K562 (cell line): Measurements from ENCODE around the gene STK33. TPM values are rescaled to one million over a fixed set of nuclear protein-coding genes. Genes with fewer than 3 reads are reported as not detected.

Experiments
- ATAC-seq: fragments of 200-7000 bp; cut with Tn5 transposase; 3 replicates; pipeline ENCODE4 v1.9.1; 2020; ENCODE audit warnings: moderate library complexity
- BruUV-seq: library from RNA; stranded (reverse); fragments of 400-500 nt; replicated peaks from 2 replicates; lab custom pipeline; 2021; lab: Mats Ljungman, UMichigan
- CTCF ChIA-PET: fragments of 300-600 bp; formaldehyde crosslinking; extraction: SDS; loops from one replicate; lab custom pipeline; 2021; ENCODE audit warnings: low intra/inter-chr PET ratio; lab: Yijun Ruan, JAX
- POLR2A ChIA-PET: fragments of 300-600, 350-650 bp; sonication (Branson Sonifier 250); formaldehyde crosslinking; extraction: SDS; loops from one replicate; lab custom pipeline; 2021; ENCODE audit warnings: antibody characterized with exemption, inconsistent platforms; lab: Yijun Ruan, JAX
- DNase-seq, 4 experiments: peaks; one replicate each; pipeline versions ENCODE4 v3.0.0 to v3.0.0-alpha.2; 2011 to 2018; ENCODE audit warnings: low spot score in 3 of 4, mixed read lengths in 3 of 4; ENCODE audit errors: extremely low read depth in 1 of 4
- FAIRE-seq: peaks from 2 replicates; lab custom pipeline; 2011; peaks lifted over from hg19 to GRCh38; lab: Jason Lieb, UNC
- H2AFZ ChIP-seq: 2 replicates; pipeline ENCODE4 v1.6.0; 2011; ENCODE audit warnings: low read depth, low read length, control low read depth, inconsistent platforms
- H3K27ac ChIP-seq: fragments of 200-600 bp; 3 replicates; pipeline ENCODE4 v1.8.0; 2011; ENCODE audit warnings: low read depth, mild to moderate bottlenecking, control low read depth, inconsistent platforms, low read length, moderate library complexity, mixed read lengths; ENCODE audit errors: extremely low read depth
- H3K27me3 ChIP-seq, 2 experiments: fragments of 300-600 bp in 1 of 2; 2 replicates in 1 of 2; 3 replicates in 1 of 2; pipeline versions ENCODE4 v1.6.0 to v1.8.0; 2011; ENCODE audit warnings: inconsistent platforms in 2 of 2, low read length in 2 of 2, mild to moderate bottlenecking in 1 of 2, mixed read lengths in 1 of 2, moderate library complexity in 1 of 2; ENCODE audit not compliant: control insufficient read depth in 2 of 2, insufficient read depth in 2 of 2
- H3K36me3 ChIP-seq: fragments of 300-600 bp; 3 replicates; pipeline ENCODE4 v1.8.0; 2011; ENCODE audit warnings: mild to moderate bottlenecking, low read length, inconsistent platforms; ENCODE audit not compliant: control insufficient read depth, insufficient read depth
- H3K4me1 ChIP-seq, 2 experiments: fragments of 200-600 bp in 1 of 2; replicated peaks in 1 of 2; 2 replicates in 1 of 2; 3 replicates in 1 of 2; pipeline versions ENCODE4 v1.5.1 to v1.8.0; 2011; ENCODE audit warnings: inconsistent platforms in 2 of 2, low read length in 2 of 2, mild to moderate bottlenecking in 1 of 2, mixed read lengths in 1 of 2, moderate library complexity in 1 of 2; ENCODE audit not compliant: control insufficient read depth in 2 of 2, insufficient read depth in 2 of 2
- H3K4me2 ChIP-seq: 2 replicates; pipeline ENCODE4 v1.6.1; 2011; ENCODE audit warnings: low read length, control low read depth, inconsistent platforms, mixed read lengths; ENCODE audit not compliant: insufficient read depth
- H3K4me3 ChIP-seq: fragments of 200-600 bp; sonication (generic), shearing (Covaris generic); 2 replicates; pipeline ENCODE4 v1.5.1; 2016; ENCODE audit warnings: control low read depth, inconsistent platforms
- H3K79me2 ChIP-seq: fragments of 200-600 bp; 3 replicates; pipeline ENCODE4 v1.8.0; 2011; ENCODE audit warnings: low read length, inconsistent platforms; ENCODE audit not compliant: control insufficient read depth, insufficient read depth
- H3K9ac ChIP-seq, 2 experiments: 2 replicates each; pipeline versions ENCODE4 v1.6.0 to v1.6.1; 2011; ENCODE audit warnings: low read depth in 2 of 2, low read length in 2 of 2, control low read depth in 1 of 2, inconsistent platforms in 1 of 2, mild to moderate bottlenecking in 1 of 2, mixed read lengths in 1 of 2; ENCODE audit not compliant: insufficient read depth in 1 of 2
- H3K9me1 ChIP-seq: one replicate; pipeline ENCODE4 v1.6.0; 2011; ENCODE audit warnings: inconsistent platforms, mild to moderate bottlenecking, low read length, moderate library complexity; ENCODE audit not compliant: control insufficient read depth, insufficient read depth
- H3K9me3 ChIP-seq: replicated peaks from 2 replicates; pipeline ENCODE4 v1.5.1; 2011; ENCODE audit warnings: low read depth, low read length, inconsistent platforms; ENCODE audit not compliant: control insufficient read depth, insufficient read depth
- H4K20me1 ChIP-seq: replicated peaks from 2 replicates; pipeline ENCODE4 v1.6.1; 2011; ENCODE audit warnings: low read length, inconsistent platforms, mixed read lengths; ENCODE audit not compliant: control insufficient read depth, insufficient read depth
- BRCA1 ChIP-seq, 2 experiments: fragments of 450-650 bp in 1 of 2; sonication (generic) in 1 of 2; formaldehyde crosslinking in 1 of 2; IDR thresholded peaks; 2 replicates each; pipeline versions ENCODE4 v1.5.0 to v1.6.1; 2017 to 2020; ENCODE audit warnings: mild to moderate bottlenecking in 1 of 2, missing genetic modification reagents in 1 of 2
- CAMTA2 ChIP-seq: fragments of 250-450 bp; sonication (Bioruptor Pico); conservative IDR thresholded peaks from 2 replicates; pipeline ENCODE4 v1.5.1; 2022
- CBFA2T2 ChIP-seq: fragments of 450-650 bp; conservative IDR thresholded peaks from 2 replicates; pipeline ENCODE4 v1.6.1; 2017; ENCODE audit warnings: mild to moderate bottlenecking
- CTBP1 ChIP-seq: fragments of 450-650 bp; IDR thresholded peaks from 2 replicates; pipeline ENCODE4 v1.6.1; 2016; ENCODE audit warnings: borderline replicate concordance
- FOXM1 ChIP-seq, 2 experiments: fragments of 450-650 bp in 1 of 2; sonication (generic) in 1 of 2; formaldehyde crosslinking in 1 of 2; IDR thresholded peaks; 2 replicates each; pipeline versions ENCODE4 v1.6.1 to v1.9.0; 2017 to 2022; ENCODE audit warnings: low read depth in 2 of 2, mild to moderate bottlenecking in 2 of 2, missing genetic modification reagents in 1 of 2, moderate library complexity in 1 of 2
- HLTF ChIP-seq: fragments of 450-650 bp; IDR thresholded peaks from 2 replicates; pipeline ENCODE4 v1.6.1; 2016
- KLF10 ChIP-seq: fragments of 250-450 bp; sonication (Bioruptor Pico); IDR thresholded peaks from 2 replicates; pipeline ENCODE4 v1.6.1; 2021; ENCODE audit warnings: matching md5 sums
- MAFG ChIP-seq: fragments of 450-650 bp; conservative IDR thresholded peaks from 2 replicates; pipeline ENCODE4 v1.6.1; 2016; ENCODE audit warnings: missing genetic modification characterization, missing compliant biosample characterization
- MEIS2 ChIP-seq: fragments of 450-650 bp; IDR thresholded peaks from 2 replicates; pipeline ENCODE4 v1.6.1; 2014; ENCODE audit warnings: mild to moderate bottlenecking; ENCODE audit not compliant: partially characterized antibody
- RBM22 ChIP-seq: fragments of 200-400 bp; formaldehyde crosslinking; IDR thresholded peaks from 2 replicates; pipeline ENCODE4 v1.6.1; 2018; ENCODE audit warnings: low read length, low read depth; ENCODE audit not compliant: poor library complexity, severe bottlenecking
- RHOXF2B ChIP-seq: fragments of 250-450 bp; sonication (Bioruptor Pico); conservative IDR thresholded peaks from 2 replicates; pipeline ENCODE4 v1.5.1; 2021
- SLC30A9 ChIP-seq: fragments of 250-450 bp; sonication (Bioruptor Pico); IDR thresholded peaks from 2 replicates; pipeline ENCODE4 v1.8.0; 2022; ENCODE audit warnings: mild to moderate bottlenecking, moderate library complexity
- SP2 ChIP-seq: IDR thresholded peaks from 2 replicates; pipeline ENCODE4 v1.6.1; 2011; ENCODE audit warnings: mild to moderate bottlenecking, low read depth, low read length, moderate library complexity; ENCODE audit not compliant: poor library complexity, severe bottlenecking; ENCODE audit errors: extremely low read depth
- SRSF7 ChIP-seq: fragments of 200-400 bp; formaldehyde crosslinking; optimal IDR thresholded peaks from 2 replicates; pipeline ENCODE3; 2017; ENCODE audit warnings: mild to moderate bottlenecking, low read depth, low read length
- ZNF212 ChIP-seq: fragments of 450-650 bp; formaldehyde crosslinking; IDR thresholded peaks from 2 replicates; pipeline ENCODE4 v1.4.0; 2020; ENCODE audit warnings: mild to moderate bottlenecking
- WGBS: fragments of 100-300 bp; shearing (Covaris generic); methylation state at CpG from one replicate; pipeline ENCODE4 v1.1.6; 2016; ENCODE audit warnings: low coverage, mixed read lengths; ENCODE audit not compliant: insufficient coverage; ENCODE audit errors: missing lambda C conversion rate; 5-methylcytosine and 5-hydroxymethylcytosine counted together
- in situ Hi-C: fragments of 300-500 bp; cut with MboI; formaldehyde crosslinking; loops from 4 replicates; pipeline ENCODE4 v1.15.0; 2018; ENCODE audit warnings: inconsistent platforms, mixed read lengths
- intact Hi-C: fragments of 100-400 bp; cut with micrococcal nuclease; formaldehyde crosslinking; loops from 2 replicates; pipeline ENCODE4 v1.14.2; 2022
- polyA plus RNA-seq, 8 experiments: library from polyadenylated mRNA; depleted of rRNA in 4 of 8; stranded (reverse) in 5 of 8; unstranded in 3 of 8; fragments of >200 nt; fragmentation: Nextera tagmentation in 2 of 8; fragmentation: Illumina TruSeq in 1 of 8; extraction: Ambion mirVana in 2 of 8; extraction: Trizol in 1 of 8; gene quantifications; 2 replicates each; pipeline versions ENCODE4 v1.2.1 to v1.2.3, GENCODE V29; 2011 to 2014; ENCODE audit warnings: inconsistent platforms in 1 of 8, missing spikeins in 1 of 8
- total RNA-seq, 7 experiments: library from RNA; depleted of rRNA in 6 of 7; stranded (reverse); fragments of >200 nt in 6 of 7; fragmentation: Illumina TruSeq in 2 of 7; extraction: Trizol in 2 of 7; gene quantifications; 2 replicates each; pipeline versions ENCODE4 v1.2.1 to v1.2.3, GENCODE V29; 2011 to 2021; ENCODE audit warnings: low replicate concordance in 1 of 7

Gene STK33
- total and polyA plus RNA-seq, 9 of the 15 experiments (the other 6 are each of a cell fraction or from before 2014, with no cell fraction given): not detected

DNA sequence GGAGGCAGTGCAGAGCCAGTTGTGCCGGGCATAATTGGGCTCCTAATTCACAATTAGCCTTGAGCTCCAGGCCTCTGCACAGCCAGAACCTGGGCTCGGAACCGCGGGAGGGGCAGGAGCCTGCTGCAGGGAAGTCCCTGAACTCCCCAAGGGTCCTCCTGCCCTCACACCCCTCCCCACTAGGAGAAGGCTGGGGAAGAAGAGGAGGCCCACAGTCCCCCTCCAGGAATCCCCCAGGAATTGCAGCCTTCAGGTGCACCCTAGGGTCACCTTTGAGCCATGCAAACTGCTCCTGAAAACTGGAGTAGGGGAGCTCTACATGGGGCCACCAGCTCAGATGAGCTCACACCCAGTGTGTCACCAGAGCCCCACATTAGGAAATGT is 236.5 kb downstream of the STK33 start:
- no peak for FAIRE-seq
- Histone ChIP-seq H4K20me1 (peaks cover 4% of the 10 kb centered on the region; the same call in 1 of the 2 replicates), H3K36me3 (no peaks in the 10 kb centered on the region), H3K4me2 (no peak overlapping the region), H3K9me1 (peaks cover 3% of the 10 kb centered on the region), H3K4me1 (no peaks in the 10 kb centered on the region), H3K79me2 (no peaks in the 10 kb centered on the region), H3K9me3 (no peaks in the 10 kb centered on the region), H3K4me3 (no peak overlapping the region), H3K27me3 (peaks cover 26 to 84% of the 10 kb centered on the region in 2 experiments), H2AFZ (no peak overlapping the region), H3K27ac (no peak overlapping the region), H3K9ac (no peak overlapping the region)
- CTCF ChIA-PET: interaction anchor here (0.6 kb wide), 1 partner anchor 373 kb away, joined by 3 read pairs; no protein-coding TSS in a partner anchor
- intact Hi-C loops (no loop called here), in situ Hi-C loops (no loop called here)
- BruUV-seq: no TSS peak
- POLR2A ChIA-PET: interaction anchor here (1.2 kb wide), 1 partner anchor 121 kb away, joined by 4 read pairs; no protein-coding TSS in a partner anchor
- no peak for ATAC-seq
- 0% methylated on average over 4 of the region's 4 CpGs for WGBS
- no peak for DNase-seq
- TF ChIP-seq MEIS2: no peak
- TF ChIP-seq RBM22: no peak
- no peak for TF ChIP-seq ZNF212 (CRISPR knock-in tag)
- TF ChIP-seq MAFG (tag): no peak
- TF ChIP-seq FOXM1 (IDR thresholded peaks at IDR 0.05; ENCODE audit: low read depth): no peak
- no peak for TF ChIP-seq FOXM1 (CRISPR knock-in tag; IDR thresholded peaks at IDR 0.05; ENCODE audit: low read depth)
- TF ChIP-seq CAMTA2 (CRISPR knock-in tag): no peak
- TF ChIP-seq CBFA2T2: no peak
- no peak for TF ChIP-seq SRSF7
- no peak for TF ChIP-seq CTBP1
- TF ChIP-seq KLF10 (CRISPR knock-in tag): no peak
- no peak for TF ChIP-seq SP2
- no peak for TF ChIP-seq HLTF
- TF ChIP-seq SLC30A9: no peak
- no peak for TF ChIP-seq RHOXF2B
- TF ChIP-seq BRCA1 (IDR thresholded peaks at IDR 0.05): no peak
- no peak for TF ChIP-seq BRCA1 (CRISPR knock-in tag; IDR thresholded peaks at IDR 0.05)
